ENCODE results near the gene ALPK1. TPM values are rescaled to one million over a fixed set of nuclear protein-coding genes. Genes with fewer than 3 reads are reported as not detected.
"Not testable (repeated sequence)": the region's sequence is repeated elsewhere in the genome, so short reads cannot be mapped to it uniquely, and the experiment has no call there.

ALPK1 gene
- total and polyA plus RNA-seq, 7 donors: 4.2 to 27.4 (median 12.1) TPM

DNA sequence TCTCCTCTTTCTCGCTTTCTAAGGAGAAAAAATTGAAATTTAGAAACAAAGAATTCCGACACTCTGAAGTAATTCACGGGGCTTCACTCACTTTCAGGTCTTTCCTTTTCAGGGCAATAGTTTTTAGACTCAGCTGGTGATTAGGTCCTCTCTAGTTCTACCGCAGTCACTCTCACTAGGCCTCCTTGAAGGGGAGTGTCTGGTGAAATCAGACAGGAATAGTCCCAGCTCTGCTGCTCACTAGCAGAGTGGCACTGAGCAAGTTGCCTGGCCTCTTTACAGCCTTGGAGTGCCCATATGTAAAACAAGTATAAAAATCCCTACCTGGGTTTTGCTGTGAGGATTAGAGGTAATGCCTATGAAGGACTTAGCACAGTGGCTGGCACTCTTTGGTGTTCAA is 154.7 kb downstream of the ALPK1 start:
- 82 to 88% methylated on average over 4 of the region's 4 CpGs for WGBS, 2 donors
- DNase-seq: no peak
- Histone ChIP-seq H3K27me3 (no peaks in the 10 kb centered on the region), H3K36me3 (peaks cover 0 to 4% (median 0%) of the 10 kb centered on the region in 4 donors), H3K27ac (no peak overlapping the region), H3K4me3 (no peak overlapping the region), H3K9me3 (no peaks in the 10 kb centered on the region), H3K4me1 (no peaks in the 10 kb centered on the region)
- intact Hi-C loops (cut with DNase I): no loop called here
- TF ChIP-seq, protein P1, sequence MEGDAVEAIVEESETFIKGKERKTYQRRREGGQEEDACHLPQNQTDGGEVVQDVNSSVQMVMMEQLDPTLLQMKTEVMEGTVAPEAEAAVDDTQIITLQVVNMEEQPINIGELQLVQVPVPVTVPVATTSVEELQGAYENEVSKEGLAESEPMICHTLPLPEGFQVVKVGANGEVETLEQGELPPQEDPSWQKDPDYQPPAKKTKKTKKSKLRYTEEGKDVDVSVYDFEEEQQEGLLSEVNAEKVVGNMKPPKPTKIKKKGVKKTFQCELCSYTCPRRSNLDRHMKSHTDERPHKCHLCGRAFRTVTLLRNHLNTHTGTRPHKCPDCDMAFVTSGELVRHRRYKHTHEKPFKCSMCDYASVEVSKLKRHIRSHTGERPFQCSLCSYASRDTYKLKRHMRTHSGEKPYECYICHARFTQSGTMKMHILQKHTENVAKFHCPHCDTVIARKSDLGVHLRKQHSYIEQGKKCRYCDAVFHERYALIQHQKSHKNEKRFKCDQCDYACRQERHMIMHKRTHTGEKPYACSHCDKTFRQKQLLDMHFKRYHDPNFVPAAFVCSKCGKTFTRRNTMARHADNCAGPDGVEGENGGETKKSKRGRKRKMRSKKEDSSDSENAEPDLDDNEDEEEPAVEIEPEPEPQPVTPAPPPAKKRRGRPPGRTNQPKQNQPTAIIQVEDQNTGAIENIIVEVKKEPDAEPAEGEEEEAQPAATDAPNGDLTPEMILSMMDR (IDR thresholded peaks at IDR 0.05): no peak
- TF ChIP-seq POLR2A (IDR thresholded peaks at IDR 0.05) (no peak), POLR2AphosphoS5 (IDR thresholded peaks at IDR 0.05) (no peak), EP300 (IDR thresholded peaks at IDR 0.05) (no peak)

DNA sequence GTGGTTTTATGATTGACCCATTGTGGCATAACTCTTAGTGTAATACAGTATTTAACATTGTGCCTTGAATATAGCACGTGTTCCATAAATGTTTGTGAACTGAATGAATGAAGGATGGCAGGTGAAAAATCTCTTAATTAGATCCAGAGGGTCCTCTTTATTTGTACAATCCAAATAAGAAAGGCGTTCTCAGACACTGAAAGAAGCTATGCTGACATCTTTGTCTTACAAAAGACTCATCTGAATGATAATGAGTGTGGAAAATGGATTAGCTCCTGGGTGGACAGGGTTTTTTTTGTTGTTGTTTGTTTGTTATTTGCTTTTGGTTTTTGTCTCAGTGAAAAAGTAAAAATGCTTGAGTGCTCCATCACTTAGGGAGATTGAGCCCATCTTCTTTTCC is 156.2 kb downstream of the ALPK1 start:
- DNase-seq: no peak
- Histone ChIP-seq H3K27ac (no peak overlapping the region), H3K4me1 (no peaks in the 10 kb centered on the region), H3K4me3 (no peak overlapping the region), H3K9me3 (no peaks in the 10 kb centered on the region), H3K36me3 (no peaks in the 10 kb centered on the region), H3K27me3 (no peaks in the 10 kb centered on the region)
- TF ChIP-seq POLR2A (IDR thresholded peaks at IDR 0.05): no peak
- TF ChIP-seq, protein P1 (IDR thresholded peaks at IDR 0.05): no peak
- TF ChIP-seq EP300 (IDR thresholded peaks at IDR 0.05): no peak
- no peak for TF ChIP-seq POLR2AphosphoS5 (IDR thresholded peaks at IDR 0.05)
- intact Hi-C loops (cut with DNase I): no loop called here
- WGBS, 2 donors: 72 to 86% methylated on average over 2 of the region's 2 CpGs

DNA sequence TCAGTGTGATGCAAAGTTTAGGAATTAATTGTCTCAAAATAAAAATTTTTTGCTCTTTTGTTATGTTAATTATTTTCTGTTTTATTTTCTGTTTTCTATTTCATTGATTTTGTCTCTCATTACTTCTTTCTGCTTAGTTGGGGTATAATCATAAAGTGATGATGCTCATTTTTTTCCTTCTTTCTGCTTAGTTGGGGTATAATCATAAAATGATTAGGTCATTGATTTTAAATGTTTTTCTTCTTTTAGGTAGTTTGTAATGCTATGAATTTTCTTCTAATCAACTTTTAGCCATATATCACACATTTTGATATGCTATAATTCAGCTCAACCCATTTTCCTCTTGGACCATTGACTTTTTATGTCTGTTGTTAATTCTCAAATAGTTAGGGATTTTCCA is 175.1 kb downstream of the ALPK1 start:
- no peak overlapping the region for H3K4me3 ChIP-seq
- no peaks in the 10 kb centered on the region for H3K9me3 ChIP-seq
- TF ChIP-seq, protein P1 (IDR thresholded peaks at IDR 0.05): no peak
- TF ChIP-seq POLR2AphosphoS5 (IDR thresholded peaks at IDR 0.05) (no peak), EP300 (IDR thresholded peaks at IDR 0.05) (no peak), POLR2A (IDR thresholded peaks at IDR 0.05) (no peak)
- intact Hi-C loops (cut with DNase I): no loop called here
- no peak for DNase-seq
- H3K27ac ChIP-seq: no peak overlapping the region
- no peaks in the 10 kb centered on the region for H3K4me1 ChIP-seq
- H3K36me3 ChIP-seq: no peaks in the 10 kb centered on the region
- no peaks in the 10 kb centered on the region for H3K27me3 ChIP-seq

DNA sequence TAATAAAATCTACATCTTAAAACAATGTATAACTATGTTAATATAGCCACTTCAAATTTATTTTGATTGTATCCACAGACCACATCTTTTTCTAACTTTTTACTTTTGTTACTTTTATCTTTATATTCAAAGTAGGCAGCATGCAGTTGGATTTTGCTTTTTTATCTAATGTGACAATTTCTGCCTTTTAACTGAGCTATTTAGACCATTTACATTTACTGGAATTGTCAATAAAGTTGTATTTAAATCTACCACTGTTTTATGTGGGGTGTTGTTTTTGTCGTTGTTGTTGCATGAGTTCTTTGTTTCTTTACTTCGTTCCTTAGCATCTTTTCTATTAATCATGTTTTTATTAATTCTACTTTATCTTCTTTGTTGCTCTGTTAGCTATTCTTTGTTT is 176.8 kb downstream of the ALPK1 start:
- no peaks in the 10 kb centered on the region for H3K27me3 ChIP-seq
- H3K27ac ChIP-seq: no peak overlapping the region
- H3K36me3 ChIP-seq: no peaks in the 10 kb centered on the region
- no peaks in the 10 kb centered on the region for H3K4me1 ChIP-seq
- H3K4me3 ChIP-seq: no peak overlapping the region
- intact Hi-C loops (cut with DNase I): no loop called here
- no peak for DNase-seq
- H3K9me3 ChIP-seq: no peaks in the 10 kb centered on the region
- TF ChIP-seq EP300 (IDR thresholded peaks at IDR 0.05): no peak
- TF ChIP-seq, protein P1 (IDR thresholded peaks at IDR 0.05): no peak
- no peak for TF ChIP-seq POLR2A (IDR thresholded peaks at IDR 0.05)
- no peak for TF ChIP-seq POLR2AphosphoS5 (IDR thresholded peaks at IDR 0.05)
- 90 to 92% methylated on average over 2 of the region's 2 CpGs for WGBS, 2 donors

DNA sequence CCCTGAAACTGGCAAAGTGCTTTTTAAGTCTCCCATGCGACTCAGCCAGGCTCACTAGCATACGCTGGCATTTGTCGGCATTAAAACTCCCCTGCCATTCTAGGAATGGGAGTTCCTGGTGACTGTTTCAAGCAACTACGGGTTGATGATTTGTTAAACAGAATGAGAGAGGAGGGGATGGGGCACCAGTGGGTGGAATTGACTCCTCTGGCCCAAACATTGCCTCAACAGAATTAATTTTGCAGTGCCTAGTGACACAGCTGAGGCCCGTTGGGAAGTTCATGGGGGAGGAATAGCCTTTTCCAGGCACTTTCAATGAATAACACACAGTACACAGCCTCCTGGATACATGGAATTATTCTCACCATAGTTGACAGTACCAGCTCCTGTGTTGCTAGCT is 188.8 kb downstream of the ALPK1 start:
- no peaks in the 10 kb centered on the region for H3K36me3 ChIP-seq
- H3K4me1 ChIP-seq: no peaks in the 10 kb centered on the region
- H3K9me3 ChIP-seq: peaks cover 0 to 14% (median 3%) of the 10 kb centered on the region in 4 donors
- no peak overlapping the region for H3K27ac ChIP-seq
- intact Hi-C loops (cut with DNase I): no loop called here
- no peak for DNase-seq
- no peak overlapping the region for H3K4me3 ChIP-seq
- H3K27me3 ChIP-seq: no peaks in the 10 kb centered on the region
- WGBS, 2 donors: 63 to 71% methylated on average over 5 of the region's 5 CpGs
- no peak for TF ChIP-seq POLR2AphosphoS5 (IDR thresholded peaks at IDR 0.05)
- TF ChIP-seq EP300 (IDR thresholded peaks at IDR 0.05): no peak
- TF ChIP-seq POLR2A (IDR thresholded peaks at IDR 0.05): no peak
- TF ChIP-seq, protein P1 (IDR thresholded peaks at IDR 0.05): no peak

DNA sequence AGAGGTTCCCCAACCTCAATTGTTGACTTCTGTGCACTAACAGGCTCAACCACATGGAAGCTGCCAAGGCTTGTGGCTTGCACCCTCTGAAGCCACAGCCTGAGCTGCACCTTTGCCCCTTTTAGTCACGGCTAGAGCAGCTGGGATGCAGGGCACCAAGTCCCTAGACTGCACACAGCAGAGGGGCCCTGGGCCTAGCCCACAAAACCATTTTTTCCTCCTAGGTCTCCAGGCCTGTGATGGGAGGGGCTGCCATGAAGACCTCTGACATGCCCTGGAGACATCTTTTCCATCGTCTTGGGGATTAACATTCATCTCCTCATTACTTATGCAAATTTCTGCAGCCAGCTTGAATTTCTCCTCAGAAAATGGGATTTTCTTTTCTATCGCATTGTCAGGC is 193.6 kb downstream of the ALPK1 start:
- H3K27ac ChIP-seq, DNase-seq: not testable (repeated sequence)
- 89% methylated on average over 3 of the region's 3 CpGs for WGBS, 2 donors

More for the DNA sequence above, 193.6 kb downstream of the ALPK1 start:
- H3K4me3 ChIP-seq; H3K4me1 ChIP-seq; H3K27me3 ChIP-seq; H3K36me3 ChIP-seq; intact Hi-C loops (cut with DNase I): not testable (repeated sequence)
- peaks cover 0 to 14% (median 3%) of the 10 kb centered on the region in 4 donors for H3K9me3 ChIP-seq

Measured in sigmoid colon (tissue), 7 donors.